RCC 7860 (cell line): Measurements from ENCODE around the gene LHB.
"Not testable (repeated sequence)": the region's sequence is repeated elsewhere in the genome, so short reads cannot be mapped to it uniquely, and the experiment has no call there.

Source experiments
- DNase-seq: peaks from one replicate; pipeline ENCODE4 v3.0.0-alpha.2; 2015; ENCODE audit warnings: low spot score
- FAIRE-seq: peaks from 2 replicates; lab custom pipeline; 2012; peaks lifted over from hg19 to GRCh38; lab: Jason Lieb, UNC

LHB gene

DNA sequence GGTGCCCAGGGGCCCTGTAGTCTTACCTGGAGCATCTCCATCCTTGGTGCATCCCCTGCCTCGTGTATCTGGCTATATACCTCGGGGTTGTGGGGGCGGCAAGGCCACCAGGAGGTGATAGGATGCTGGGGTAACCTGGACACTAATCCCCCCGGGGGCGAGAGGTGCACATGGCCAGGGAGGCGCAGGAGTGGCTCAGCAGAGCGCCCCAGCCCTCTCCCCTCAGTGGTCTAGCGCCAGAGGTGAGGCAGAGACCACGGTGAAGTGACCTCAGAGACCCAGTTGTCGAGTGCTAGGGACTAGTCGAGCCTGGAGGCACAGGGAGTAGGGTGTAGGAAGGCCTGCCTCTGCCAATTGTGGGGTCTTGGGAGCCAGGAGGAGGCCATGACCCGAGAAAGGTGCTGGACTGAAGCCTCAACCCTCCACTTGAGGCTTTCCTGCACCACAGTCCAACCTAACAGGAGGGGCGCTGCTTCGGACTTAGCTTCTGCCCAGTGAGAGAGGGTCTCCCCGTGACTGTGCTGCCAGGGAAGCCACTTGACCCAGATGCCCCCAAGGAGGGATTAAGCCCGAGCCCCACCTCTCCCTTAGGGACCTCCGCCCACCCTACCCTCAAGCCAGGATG, at the start of gene LHB:
LHB (minus strand) TSS at position 51 of the 625 bp plus-strand sequence; CDS start at position 41, 10 bp downstream.
- no peak for FAIRE-seq
- no peak for DNase-seq

DNA sequence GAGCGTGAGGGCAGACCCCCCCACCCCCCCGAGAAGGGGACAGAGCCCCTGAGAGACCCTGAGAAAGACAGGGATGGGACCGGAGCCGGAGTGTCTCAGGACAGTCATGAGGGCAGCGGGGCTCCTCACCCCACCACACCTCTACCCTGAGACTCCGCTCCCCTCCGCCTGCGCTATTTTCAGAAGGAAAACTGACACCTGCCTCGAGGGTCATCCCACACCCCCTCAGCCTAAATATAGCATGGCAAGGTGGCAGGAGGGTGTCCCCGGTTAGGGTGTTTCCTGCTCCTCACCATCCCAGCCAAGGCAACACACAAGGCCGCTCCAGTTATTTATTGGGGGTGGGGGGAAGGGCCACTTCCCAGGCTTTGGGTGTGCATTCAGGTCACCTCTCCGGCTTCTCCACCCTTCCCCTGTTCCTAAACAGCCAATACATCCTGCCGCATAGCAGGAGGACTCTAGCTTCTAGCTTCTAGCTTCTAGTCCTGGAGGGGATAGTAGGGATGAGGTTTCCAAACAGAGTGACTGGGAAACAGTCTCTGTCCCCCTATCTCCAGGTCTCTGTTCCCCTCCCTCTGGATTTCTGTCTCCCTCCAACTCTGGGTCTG, 49.1 kb upstream of the LHB start:
- no peak for FAIRE-seq

DNA sequence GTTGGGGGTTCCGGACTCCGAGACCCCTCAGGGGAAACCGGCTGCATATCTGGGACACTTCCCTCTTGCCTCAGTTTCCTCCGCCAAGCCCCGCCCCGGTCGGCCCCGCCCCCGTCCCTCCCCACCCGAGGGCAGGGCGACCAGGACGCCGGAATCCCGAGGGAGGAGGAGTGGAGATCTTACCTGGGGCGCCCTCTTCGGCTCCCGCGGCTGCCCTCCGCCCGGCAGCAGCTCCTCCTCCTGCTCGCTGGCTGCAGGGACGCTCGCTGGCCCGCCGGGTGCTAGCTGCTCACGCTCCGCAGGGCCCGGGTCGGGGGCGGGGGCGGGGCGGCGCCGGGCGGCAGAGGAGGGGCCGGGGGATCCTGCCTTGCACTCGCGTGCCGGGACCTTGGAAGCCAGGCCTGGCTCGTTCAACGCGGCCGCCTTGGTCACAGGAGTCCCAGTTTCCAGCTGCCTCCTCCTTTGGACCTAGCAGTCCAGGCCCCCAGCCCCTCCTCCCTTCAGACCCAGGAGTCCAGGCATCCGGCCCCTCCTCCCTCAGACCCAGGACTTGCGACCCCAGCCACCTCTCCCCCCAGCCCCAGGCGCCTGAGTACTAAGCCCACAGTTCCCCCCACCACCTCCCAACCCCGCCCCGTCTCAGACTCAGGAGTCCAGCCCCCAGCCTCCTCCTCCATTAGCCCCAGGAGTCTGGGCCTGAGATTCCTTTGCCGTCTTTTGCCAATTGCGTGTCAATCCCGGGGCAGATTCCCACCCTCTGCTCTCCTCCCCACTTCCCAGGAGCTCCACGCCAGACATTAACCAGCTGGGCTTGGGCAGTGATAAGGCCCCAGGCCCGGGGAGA, 48.1 kb upstream of the LHB start, which contains the start of gene NTF4:
NTF4 (minus strand) TSS at position 51 of the 844 bp plus-strand sequence. CDS start 2,821 bp downstream, outside the sequence.
- no peak for FAIRE-seq
- no peak for DNase-seq

More for the DNA sequence above, 49.1 kb upstream of the LHB start:
- no peak for DNase-seq

DNA sequence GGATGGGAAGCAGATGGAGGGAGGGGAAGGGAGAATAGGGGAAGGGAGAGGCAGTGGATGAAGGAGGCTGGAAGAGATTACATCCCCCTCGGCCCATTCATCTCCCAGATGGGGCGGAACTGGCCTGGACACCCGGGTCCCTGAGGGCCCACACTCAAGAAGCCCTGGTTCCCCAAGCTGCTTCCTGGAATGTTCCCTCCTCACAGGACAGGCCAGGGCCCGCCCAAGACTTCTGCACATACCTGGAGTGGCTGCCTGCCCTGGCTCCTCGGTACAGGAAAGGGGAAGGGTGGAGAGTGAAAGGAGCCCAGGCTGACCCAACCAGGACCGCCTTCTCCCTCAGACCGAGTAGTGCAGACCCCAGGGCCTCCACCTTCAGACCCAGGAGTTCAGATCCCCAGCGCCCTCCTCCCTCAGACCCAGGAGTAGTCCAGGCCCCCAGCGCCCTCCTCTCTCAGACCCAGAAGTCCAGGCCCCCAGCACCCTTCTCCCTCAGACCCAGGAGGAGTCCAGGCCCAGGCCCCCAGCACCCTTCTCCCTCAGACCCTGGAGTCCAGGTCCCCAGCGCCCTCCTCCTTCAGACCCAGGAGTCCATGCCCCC, 47.2 kb upstream of the LHB start:
- DNase-seq (no peak), FAIRE-seq (no peak)

DNA sequence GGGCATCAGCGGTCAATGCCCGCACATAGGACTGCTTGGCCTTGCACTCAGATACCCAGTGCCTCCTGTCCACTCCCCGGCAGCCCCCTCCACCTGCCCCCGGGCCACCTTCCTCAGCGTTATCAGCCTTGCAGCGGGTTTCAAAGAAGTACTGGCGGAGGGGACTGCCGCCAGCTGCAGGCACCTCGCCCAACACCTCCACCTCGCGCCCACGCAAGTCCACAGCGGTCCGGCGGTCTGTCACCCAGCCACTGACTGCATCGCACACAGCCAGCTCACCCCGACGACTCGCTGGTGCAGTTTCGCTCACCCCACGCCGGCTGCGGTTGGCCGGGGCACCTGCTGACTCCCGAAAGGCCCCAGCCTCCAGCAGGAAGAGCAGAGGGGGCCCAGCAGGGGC, 44.6 kb upstream of the LHB start:
- DNase-seq (no peak), FAIRE-seq (no peak)

DNA sequence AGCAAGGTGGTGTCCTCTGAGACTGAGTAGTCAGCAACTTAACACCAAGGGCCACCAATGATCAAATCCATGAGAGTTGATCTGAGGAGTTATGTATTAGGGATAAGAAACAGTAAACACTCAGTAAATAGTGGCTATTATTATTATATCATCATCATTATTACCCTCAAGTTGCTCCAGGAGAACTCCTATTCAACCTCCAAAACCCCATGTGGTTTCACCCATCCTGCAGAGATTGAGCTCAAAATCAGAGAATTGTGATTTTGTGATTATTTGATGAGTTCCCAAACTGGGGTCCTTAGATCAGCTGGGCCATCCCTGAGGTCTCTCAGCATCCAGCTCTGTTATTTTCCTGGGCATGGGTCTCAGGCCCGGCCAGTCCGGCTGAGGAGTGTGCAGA, 44.1 kb upstream of the LHB start:
- no peak for DNase-seq
- FAIRE-seq: no peak

DNA sequence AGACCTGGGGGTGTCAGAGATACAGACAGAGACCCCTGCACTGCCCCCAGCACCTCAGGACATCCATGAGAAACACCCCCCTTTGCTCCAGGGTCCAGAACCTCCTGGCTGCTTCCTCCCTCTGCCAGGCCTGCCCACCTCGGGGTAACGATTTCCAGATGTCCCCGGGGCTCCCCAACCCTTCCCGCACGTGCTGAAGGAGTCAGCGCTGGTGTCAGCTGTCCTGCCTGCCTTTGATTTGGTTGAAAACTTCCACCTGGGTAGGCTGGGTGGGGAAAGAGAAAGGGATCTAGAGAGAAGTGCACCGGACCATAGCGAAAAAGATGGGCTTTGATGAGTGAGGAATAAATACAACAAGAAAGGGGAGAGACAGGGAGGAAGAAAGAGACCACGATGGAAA, 42.2 kb upstream of the LHB start:
- DNase-seq (no peak), FAIRE-seq (no peak)

DNA sequence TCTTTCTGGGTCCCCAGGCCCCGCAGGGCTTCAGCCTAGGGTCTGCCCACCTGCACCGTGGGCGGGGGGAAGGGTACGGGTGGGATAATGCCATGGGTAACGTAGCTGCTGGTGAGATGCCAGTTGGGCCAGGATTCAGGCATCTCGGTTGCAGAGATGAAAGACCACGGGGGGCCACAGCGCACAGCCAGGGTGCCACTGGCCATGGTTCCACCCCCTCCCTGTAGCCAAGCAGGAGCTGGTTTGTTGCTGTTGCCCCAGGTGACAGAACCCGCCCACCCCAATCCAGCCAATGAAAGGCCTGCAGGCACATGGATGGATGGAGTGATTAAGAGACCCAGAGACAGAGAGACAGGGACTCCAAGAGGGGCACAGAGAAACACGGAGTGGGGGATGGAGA, 41.7 kb upstream of the LHB start:
- no peak for FAIRE-seq
- no peak for DNase-seq

DNA sequence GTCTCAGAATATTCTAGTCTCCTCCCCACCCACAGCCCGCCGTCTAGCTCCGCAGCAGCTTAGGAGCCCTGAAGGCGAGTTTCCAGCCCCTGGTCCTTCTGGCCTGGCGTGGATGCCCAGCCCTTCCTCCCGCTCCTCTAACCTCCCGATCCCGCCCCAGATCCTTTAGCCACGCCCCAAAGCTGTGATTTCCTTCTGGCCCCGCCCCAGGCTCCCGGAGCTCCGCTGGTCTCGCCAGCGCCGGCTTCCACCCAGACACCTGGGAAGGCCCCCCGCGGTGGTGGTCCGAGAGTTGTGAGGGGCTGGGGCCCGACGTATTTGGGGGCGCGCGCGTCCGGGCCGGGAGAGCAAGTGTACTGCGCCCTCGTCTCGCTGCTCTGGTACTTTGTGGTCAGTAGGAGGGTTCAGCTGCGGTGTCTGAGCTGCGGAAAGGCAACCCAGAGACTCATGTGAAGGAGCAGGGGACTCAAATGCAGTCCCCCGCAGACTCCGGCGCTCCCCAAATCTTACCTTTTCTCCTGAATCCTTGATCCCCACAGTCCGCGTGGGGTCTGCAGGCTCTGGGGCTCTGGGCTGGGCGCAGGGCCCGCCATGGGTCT, 40.8 kb upstream of the LHB start, which contains the start of gene CGB7:
CGB7 (minus strand) TSS at position 114 of the 599 bp plus-strand sequence. CDS start 2,374 bp downstream, outside the sequence.
- no peak for FAIRE-seq

DNA sequence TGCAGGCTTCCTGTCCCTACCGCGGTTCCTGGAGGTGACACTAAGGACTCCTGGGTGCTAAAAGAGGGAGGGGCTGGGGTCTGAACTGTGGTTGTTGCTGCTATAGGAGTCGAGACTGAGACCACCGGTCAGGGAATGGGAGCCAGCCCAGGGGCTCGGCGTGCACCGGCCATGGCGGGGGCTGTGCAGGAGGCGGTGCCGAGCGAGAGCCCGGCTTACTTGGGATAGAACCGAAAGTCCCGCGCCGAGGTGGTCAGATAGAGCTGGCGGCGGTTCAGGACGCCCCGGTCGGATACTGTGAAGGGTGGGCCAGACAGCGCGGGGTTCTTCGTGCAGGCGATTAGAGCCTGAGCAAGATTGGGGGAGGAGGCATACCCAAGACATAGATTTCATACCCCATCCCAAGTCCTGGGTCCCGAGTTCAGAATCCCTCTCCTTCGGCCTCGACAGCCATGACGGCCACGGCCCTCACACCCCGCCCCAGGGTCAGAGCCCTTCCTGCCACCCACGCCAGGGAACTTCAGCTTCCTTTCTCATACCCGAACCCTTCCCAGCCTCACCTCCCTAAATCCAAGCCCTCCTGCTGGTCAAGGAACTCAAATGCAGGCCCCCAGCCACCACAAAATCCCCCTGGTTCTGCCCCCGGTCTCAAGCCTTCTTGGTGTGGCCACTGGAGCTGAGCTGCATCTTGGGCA, 40.2 kb upstream of the LHB start:
- not testable (repeated sequence) for DNase-seq, FAIRE-seq

More for the DNA sequence above, 40.8 kb upstream of the LHB start, which contains the start of gene CGB7:
- DNase-seq: peak; percentile 39

DNA sequence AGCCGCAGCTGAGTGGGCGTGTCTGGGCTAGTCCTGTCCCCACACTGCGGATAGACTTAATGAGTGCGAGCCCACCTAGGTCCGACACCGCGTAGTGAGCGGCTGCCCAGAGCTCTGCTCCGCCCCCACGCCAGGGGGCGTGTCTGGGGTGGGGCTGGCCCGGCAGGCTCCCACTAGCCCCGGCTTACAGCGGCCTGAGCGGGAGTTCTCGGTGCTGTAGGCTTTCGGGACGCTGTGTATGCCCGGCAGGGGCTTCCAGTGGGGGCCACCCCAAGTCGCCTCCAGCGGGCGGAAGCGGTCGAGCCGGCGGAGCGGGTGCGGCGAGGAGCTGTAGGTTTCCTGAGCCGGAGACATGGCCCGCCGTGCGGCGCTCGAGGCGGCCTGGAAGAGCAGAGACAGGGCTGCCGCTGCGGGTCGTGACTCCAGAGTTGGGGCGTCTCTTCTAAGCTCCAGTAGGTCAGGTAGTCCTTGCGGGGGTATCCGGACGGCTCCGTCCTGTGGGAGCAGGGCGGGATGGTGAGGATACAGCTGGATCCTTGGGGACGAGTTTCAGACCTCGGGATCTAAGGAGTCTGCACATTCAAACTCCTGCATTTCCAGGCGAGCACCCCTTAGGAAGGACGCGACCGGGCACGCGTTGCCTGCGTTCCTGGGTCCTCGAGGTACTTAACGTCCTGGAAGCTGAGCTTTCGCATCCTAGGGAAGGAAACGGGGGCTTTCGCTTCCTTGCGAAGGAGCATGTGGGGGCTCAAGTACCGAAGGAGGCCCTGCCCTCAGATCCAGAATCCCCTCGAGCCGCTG, 39.4 kb upstream of the LHB start:
- DNase-seq (peak; percentile 38), FAIRE-seq (no peak)

DNA sequence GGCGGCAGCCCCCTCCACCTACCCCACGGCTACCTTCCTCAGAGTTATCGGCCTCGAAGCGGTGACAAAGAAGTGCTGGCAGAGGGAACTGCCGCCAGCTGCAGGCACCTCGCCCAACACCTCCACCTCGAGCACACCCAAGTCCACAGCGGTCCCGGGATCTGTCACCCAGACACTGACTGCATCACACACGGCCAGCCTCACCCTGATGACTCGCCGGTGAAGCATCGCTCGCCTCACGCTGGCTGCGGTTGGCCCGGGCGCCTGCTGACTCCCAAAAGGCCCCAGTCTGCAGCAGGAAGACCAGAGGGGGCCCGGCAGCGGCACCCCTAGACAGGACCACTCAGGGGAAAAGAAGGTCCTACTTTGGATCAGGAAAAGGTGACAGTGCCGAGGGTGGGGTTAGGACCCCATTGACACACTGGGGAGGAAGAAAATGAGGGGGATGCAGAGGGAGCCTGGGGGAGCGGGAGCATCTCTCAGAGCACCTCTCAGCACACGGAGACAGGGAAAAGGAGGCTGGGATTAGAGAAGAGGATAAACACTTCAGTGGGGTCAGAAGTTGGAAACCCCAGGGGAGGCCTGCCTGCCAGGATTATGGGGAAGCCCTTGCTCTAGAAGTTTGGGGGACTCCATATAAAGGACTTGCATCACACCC, 33.6 kb upstream of the LHB start:
- peak; percentile 53 for FAIRE-seq
- peak; percentile 77 for DNase-seq

DNA sequence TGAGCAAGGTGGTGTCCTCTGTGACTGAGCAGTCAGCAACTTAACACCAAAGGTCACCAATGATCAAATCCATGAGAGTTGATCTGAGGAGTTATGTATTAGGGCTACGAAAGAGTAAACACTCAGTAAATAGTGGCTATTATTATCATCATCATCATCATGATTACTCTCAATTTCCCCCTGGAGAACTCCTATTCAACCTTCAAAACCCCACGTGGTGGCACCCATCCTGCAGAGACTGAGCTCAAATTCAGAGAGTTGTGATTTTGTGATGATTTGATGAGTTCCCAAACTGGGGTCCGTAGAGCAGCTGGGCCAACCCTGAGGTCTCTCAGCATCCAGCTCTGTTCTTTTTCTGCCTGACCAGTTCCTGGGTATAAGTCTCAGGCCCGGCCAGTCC, 32.9 kb upstream of the LHB start:
- FAIRE-seq, DNase-seq: not testable (repeated sequence)

DNA sequence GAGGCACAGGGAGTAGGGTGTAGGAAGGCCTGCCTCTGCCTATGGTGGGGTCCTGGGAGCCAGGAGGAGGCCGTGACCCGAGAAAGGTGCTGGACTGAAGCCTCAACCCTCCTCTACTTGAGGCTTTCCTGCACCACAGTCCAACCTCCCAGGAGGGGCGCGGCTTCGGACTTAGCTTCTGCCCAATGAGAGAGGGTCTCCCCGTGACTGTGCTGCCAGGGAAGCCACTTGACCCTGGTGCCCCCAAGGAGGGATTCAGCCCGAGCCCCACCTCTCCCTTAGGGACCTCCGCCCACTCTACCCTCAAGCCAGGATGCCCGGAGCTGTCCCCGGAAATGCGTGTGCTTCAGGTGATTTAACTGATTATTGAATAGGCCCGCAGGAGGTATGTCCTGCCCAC, 32.1 kb upstream of the LHB start, which contains the start of gene CGB8:
CGB8 (minus strand) TSS at position 101 of the 400 bp plus-strand sequence. CDS start 372 bp downstream, outside the sequence.
- FAIRE-seq, DNase-seq: not testable (repeated sequence)

DNA sequence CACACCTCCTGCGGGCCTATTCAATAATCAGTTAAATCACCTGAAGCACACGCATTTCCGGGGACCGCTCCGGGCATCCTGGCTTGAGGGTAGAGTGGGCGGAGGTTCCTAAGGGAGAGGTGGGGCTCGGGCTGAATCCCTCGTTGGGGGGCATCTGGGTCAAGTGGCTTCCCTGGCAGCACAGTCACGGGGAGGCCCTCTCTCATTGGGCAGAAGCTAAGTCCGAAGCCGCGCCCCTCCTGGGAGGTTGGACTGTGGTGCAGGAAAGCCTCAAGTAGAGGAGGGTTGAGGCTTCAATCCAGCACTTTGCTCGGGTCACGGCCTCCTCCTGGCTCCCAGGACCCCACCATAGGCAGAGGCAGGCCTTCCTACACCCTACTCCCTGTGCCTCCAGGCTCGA, 26.7 kb upstream of the LHB start, which contains the start of gene CGB5:
CGB5 (plus strand) TSS at position 301 of the 400 bp plus-strand sequence. CDS start 362 bp downstream, outside the sequence.
- not testable (repeated sequence) for FAIRE-seq, DNase-seq

DNA sequence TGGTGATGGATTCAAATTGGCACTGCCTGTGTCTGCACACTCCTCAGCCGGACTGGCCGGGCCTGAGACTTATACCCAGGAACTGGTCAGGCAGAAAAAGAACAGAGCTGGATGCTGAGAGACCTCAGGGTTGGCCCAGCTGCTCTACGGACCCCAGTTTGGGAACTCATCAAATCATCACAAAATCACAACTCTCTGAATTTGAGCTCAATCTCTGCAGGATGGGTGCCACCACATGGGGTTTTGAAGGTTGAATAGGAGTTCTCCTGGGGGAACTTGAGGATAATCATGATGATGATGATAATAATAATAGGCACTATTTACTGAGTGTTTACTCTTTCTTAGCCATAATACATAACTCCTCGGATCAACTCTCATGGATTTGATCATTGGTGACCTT, 25.8 kb upstream of the LHB start:
- not testable (repeated sequence) for FAIRE-seq, DNase-seq

DNA sequence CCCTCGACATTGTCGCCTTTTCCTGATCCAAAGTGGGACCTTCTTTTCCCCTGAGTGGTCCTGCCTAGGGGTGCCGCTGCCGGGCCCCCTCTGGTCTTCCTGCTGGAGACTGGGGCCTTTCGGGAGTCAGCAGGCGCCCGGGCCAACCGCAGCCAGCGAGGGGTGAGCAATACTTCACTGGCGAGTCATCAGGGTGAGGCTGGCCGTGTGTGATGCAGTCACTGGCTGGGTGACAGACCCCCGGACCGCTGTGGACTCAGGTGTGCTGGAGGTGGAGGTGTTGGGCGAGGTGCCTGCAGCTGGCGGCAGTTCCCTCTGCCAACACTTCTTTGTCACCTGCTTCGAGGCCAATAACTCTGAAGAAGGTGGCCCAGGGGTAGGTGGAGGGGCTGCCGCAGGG, 25.3 kb upstream of the LHB start:
- no peak for FAIRE-seq
- peak; percentile 60 for DNase-seq

DNA sequence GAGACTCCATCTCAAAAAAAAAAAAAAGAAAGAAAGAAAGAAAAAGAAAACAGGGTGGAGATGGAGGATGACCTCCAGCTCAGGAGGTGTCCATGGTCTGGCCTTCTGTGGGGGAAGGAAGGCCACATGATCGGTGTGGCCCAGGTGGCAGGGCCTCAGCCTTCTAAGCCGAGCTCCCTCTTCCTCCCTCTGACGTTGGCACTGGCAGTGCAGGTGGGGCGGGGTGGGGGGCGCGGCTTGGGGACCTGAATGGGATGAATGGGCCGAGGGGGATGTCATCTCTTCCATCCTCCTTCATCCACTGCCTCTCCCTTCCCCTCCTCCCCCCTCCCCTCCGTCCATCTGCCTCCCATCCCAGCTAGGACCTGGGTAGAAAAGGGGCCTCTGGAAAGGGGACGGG, 22.8 kb upstream of the LHB start:
- not testable (repeated sequence) for DNase-seq, FAIRE-seq
